Measurements from ENCODE around the gene MIA. TPM values are rescaled to one million over a fixed set of nuclear protein-coding genes. Genes with fewer than 3 reads are reported as not detected.

Gene MIA
- total and polyA plus RNA-seq, 2 of the 4 experiments (the other 2 are of a cell fraction) = 0.44 TPM; not detected in 1

- POLR2A ChIA-PET (ENCODE audit: unreplicated experiment) = no interaction called here
- 92% methylated on average over 4 of the region's 5 CpGs; no CpG with 5 or more reads in 1 of the 2 experiments for WGBS, 2 experiments (ENCODE audit: extremely low coverage in 2 of 2, insufficient read length in 1 of 2)
- H3K4me3 ChIP-seq (ENCODE audit: insufficient read depth, low read depth, low read length) = no peak overlapping the region
- H2BK5ac ChIP-seq (ENCODE audit: low read depth, low read length, poor library complexity, severe bottlenecking) = no peak overlapping the region
- H2BK20ac ChIP-seq (ENCODE audit: low read depth, low read length) = no peak overlapping the region
- ATAC-seq (ENCODE audit: low read depth) (no peak), DNase-seq (no peak)
- H3K9ac ChIP-seq (ENCODE audit: low read depth, low read length) = no peak overlapping the region
- H3K79me1 ChIP-seq (ENCODE audit: low read depth in 1 of 2, low read length in 2 of 2) = peaks cover 8 to 18% of the 10 kb centered on the region in 2 experiments; a peak in 3 of 4 replicates
- H3K14ac ChIP-seq (replicated peaks; ENCODE audit: low read depth, low read length) = no peak overlapping the region
- in situ Hi-C loops (cut with MboI; ENCODE audit: low sequenced_read_pairs) (no loop called here), intact Hi-C loops (cut with micrococcal nuclease) (no loop called here), dilution Hi-C loops (cut with HindIII; ENCODE audit: low sequenced_read_pairs, unreplicated experiment) (no loop called here)
- H4K91ac ChIP-seq (ENCODE audit: insufficient read depth, low read depth, low read length) = no peak overlapping the region
- H3K27ac ChIP-seq (ENCODE audit: insufficient read depth, low read length) = no peak overlapping the region
- no peak overlapping the region for H2AK5ac ChIP-seq (ENCODE audit: low read depth, low read length)
- H3K36me3 ChIP-seq (ENCODE audit: control insufficient read depth, insufficient read depth, low read length) = peaks cover 2% of the 10 kb centered on the region
- no TSS peak for BruUV-seq (replicated peaks)
- H4K8ac ChIP-seq (ENCODE audit: low read depth in 2 of 2, low read length in 2 of 2) = no peak overlapping the region
- no peak overlapping the region for H2AK9ac ChIP-seq (replicated peaks; ENCODE audit: low read depth, low read length, poor library complexity)
- H3K4me1 ChIP-seq (ENCODE audit: control insufficient read depth, insufficient read depth, low read length) = peaks cover 6% of the 10 kb centered on the region
- H3K18ac ChIP-seq (ENCODE audit: low read depth, low read length) = no peak overlapping the region
- H4K5ac ChIP-seq (ENCODE audit: low read depth, low read length) = no peak overlapping the region
- H3K4me2 ChIP-seq (ENCODE audit: low read depth, low read length) = no peak overlapping the region
- H4K20me1 ChIP-seq (ENCODE audit: insufficient read depth, low read length) = peaks cover 9% of the 10 kb centered on the region; the same call in 1 of the 2 replicates
- no peak overlapping the region for H2AFZ ChIP-seq (replicated peaks; ENCODE audit: low read length, poor library complexity)
- H3K23ac ChIP-seq (ENCODE audit: low read depth, low read length) = no peak overlapping the region
- H2BK120ac ChIP-seq (ENCODE audit: low read depth, low read length) = no peak overlapping the region
- no peaks in the 10 kb centered on the region for H3K9me3 ChIP-seq (ENCODE audit: control insufficient read depth, insufficient read depth, low read length)
- CTCF ChIA-PET = no interaction called here
- H3K56ac ChIP-seq (ENCODE audit: extremely low read depth, insufficient read depth, low read length) = no peak overlapping the region
- H3K4ac ChIP-seq (ENCODE audit: low read depth, low read length) = no peak overlapping the region
- TF ChIP-seq CTCF (conservative IDR thresholded peaks at IDR 0.05; ENCODE audit: low read depth, low read length) = no peak
- no peak for TF ChIP-seq SMC3 (IDR thresholded peaks at IDR 0.05; ENCODE audit: low read depth, low read length)
- TF ChIP-seq MAFK (IDR thresholded peaks at IDR 0.05; ENCODE audit: low read depth, low read length) = no peak
- no peak for TF ChIP-seq NFE2L2 (IDR thresholded peaks at IDR 0.05; ENCODE audit: low read depth, low read length)
- no peak for TF ChIP-seq MXI1 (IDR thresholded peaks at IDR 0.05; ENCODE audit: borderline replicate concordance, low read depth, low read length)
- TF ChIP-seq POLR2A (IDR thresholded peaks at IDR 0.05; ENCODE audit: low read depth, low read length) = no peak
- TF ChIP-seq USF2 (IDR thresholded peaks at IDR 0.05; ENCODE audit: low read depth, low read length) = no peak
- no peak for TF ChIP-seq CEBPB (IDR thresholded peaks at IDR 0.05; ENCODE audit: low read depth, low read length)
- no peak for TF ChIP-seq ELK1 (IDR thresholded peaks at IDR 0.05; ENCODE audit: borderline replicate concordance, low read depth, low read length)
- TF ChIP-seq MAZ (IDR thresholded peaks at IDR 0.05; ENCODE audit: borderline replicate concordance, low read depth, low read length) = no peak
- TF ChIP-seq BHLHE40 (IDR thresholded peaks at IDR 0.05; ENCODE audit: low read depth, low read length) = no peak
- H3K27me3 ChIP-seq (ENCODE audit: control insufficient read depth, insufficient read depth, low read length) = no peaks in the 10 kb centered on the region
- peaks cover 10% of the 10 kb centered on the region for H3K9me1 ChIP-seq (ENCODE audit: insufficient read depth, low read length)
- H2BK15ac ChIP-seq (ENCODE audit: low read depth, low read length) = no peak overlapping the region
These were observed 5.3 kb downstream of the MIA start for GRCh38 chr19:40780582-40780981.
